ENCODE measurements around the gene MAML3.

DNA sequence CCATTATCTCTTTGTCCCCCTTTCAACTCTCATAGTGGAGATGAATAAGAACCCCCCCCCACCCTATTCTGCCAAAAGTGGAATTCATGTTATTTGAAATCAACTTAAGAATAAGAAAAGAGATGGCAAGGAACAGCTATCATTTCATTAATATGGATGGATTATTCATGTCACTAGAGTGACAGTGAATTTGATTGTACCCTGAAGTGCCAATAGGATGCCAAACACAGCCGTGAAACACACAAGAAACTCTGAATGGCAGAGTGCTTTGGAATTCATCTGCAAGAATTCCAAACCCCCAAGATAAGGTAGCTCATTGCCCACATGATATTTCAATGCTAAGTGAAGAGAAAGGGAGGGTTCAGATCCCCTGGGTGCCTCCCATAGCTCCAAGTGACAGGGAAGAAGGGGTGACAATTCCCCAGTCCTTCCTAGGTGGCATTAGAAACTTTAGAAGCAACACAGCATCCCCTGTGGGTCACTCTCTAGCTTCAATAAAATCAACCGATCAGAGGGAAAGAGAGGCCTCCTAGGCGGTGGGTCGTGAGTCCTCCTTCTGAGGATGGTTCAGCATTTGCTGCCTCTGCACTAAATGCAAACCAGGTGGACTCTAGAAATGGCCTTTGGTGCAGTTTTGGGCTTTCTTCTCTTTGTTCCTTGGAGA lies 404.0 kb downstream of the MAML3 start:
- TF ChIP-seq CTCF (IDR thresholded peaks at IDR 0.05) = no peak
- no peak for TF ChIP-seq POLR2AphosphoS5 (IDR thresholded peaks at IDR 0.05)

Data from transverse colon (tissue), 4 donors.